Activated CD4-positive, CD25-positive, alpha-beta regulatory T cell treated with anti-CD3 and anti-CD28 coated beads, Interleukin-2, amount 50 U/mL, for 16 hours (primary cell): ENCODE results near the gene DCAKD.

Experiments used
- DNase-seq: peaks from one replicate; pipeline ENCODE4 v3.0.0-alpha.2; 2020; ENCODE audit warnings: low read depth, low spot score

DCAKD gene

DNA sequence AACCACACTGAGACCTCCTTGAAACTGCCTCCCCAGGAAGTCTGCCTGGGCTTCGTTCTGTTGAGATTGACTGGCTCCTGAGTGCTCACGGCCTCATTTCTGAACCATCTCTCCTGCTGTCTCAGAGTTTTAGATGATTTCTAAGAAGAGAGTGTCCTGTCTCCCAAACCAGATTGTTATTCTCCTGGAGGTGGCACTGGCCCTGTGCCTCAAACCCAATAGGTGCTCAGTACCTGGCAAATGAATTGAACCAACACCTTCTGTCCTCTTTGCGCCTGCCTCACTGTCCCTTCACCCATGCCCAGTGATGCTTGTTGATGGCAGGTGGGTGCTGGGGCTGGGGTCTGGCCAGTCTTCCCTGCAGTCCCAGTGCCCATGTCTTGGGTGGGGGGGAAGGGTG lies 47.0 kb downstream of the DCAKD start:
- DNase-seq: no peak

DNA sequence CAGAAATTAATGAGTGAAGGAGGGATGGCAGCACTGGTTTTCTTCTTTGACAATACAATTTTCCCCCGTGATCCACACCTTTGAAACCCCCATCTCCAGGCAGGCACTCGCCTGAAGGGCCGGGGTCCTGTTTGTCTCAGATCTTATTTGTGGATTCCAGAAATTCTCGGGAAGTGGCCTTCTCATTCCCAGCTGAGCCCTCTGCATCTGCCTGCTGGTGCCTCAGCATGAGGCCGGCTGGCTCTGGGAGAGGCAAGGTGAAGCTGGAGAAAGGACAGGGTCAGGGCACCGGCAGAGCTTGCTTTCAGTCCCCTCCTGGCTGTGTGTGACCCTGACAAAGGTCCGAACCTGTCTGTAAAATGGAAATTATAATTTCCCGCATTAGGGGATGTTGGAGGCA lies 47.6 kb downstream of the DCAKD start:
- no peak for DNase-seq

DNA sequence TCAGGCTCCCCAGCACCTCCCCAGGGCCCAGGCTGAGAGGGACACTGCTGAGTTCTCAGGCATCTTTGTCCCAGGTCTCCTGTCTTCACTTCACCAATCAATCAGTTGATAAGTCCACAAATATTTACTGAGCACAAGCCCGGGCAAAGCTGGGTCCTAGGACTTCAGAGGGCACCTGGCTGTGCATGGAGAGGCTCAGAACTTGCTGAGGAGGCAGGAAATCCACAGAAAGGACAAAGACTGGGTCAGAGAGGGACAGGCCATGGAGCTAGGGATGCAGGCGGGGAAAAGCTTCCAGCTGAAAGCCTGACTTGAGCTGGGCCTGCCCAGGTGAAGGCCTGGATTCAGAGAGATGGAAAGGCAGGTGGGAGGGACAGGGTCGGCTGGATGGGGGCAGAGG lies 50.1 kb downstream of the DCAKD start:
- no peak for DNase-seq

DNA sequence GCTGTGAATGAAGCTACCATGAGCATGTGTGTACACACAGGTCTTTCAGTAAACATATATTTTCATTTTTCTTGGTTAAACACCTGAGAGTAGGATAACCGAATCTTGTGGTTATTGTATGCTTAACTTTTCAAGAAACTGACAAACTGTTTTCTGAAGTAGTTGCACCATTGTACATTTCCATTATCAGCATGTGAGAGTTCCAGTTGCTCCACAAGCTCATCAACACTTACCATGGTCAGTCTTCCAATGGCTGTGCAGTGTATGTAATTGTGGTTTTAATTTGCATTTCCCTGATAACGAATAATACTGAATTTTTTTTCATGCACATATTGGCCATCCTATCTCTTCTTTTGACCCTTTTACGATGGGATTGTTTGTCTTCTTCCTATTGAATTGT lies 52.0 kb downstream of the DCAKD start:
- DNase-seq: no peak

DNA sequence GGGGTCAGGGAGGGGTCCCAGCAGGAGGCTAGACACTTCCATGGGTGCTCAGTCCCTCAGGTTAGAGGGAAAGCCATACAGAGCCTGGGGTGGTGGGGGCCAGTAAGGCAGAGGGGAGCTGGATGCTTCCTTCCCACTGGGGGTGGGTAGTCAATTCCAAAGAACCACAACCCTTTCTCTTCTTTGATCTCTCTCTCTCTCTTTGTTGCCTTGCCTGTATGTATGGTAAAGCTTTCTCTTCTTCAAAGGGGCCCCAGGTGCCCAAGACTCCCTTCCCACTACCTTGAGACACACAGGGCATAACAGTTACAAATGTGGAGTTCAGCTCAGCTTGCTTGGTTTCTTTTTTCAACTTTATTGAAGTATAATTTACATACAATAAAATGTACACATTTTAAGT lies 52.8 kb downstream of the DCAKD start:
- DNase-seq: no peak

DNA sequence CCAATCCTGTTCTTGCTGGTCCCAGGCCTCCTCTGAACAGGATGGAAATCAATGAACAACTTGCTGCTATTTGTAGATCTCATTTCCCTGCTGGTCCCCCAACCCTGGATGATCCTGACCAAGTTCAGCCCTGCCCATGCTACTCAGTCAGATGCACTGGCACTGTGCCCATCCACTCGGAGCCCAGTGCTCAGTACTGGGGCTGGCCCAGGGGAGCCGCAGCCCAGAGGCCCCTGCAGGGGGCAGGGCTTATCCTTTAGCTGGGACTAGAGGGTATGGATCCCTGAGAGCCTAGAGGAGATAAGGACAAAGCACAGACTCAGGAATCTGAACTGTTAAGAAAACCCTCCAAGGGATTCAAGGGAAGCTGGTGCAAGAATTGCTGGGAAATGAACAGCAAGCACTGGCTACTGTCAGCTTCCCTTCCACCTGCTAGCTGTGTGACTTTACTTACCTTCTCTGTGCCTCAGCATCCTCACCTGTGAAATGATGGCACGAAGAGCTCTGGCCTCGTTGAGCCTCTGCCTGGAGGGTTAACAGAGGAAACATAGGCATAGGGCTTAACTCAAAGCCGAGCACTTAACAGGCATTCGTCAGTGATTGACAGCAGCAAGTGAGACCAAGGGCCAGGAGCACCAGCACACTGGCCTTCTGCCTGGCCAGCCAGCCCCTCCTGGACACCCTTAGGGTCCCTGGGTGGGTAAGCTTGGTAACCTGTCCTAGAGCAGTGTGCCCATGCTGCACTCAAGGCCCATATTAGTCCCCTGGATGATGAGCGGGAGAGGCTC lies 53.5 kb downstream of the DCAKD start:
- no peak for DNase-seq

DNA sequence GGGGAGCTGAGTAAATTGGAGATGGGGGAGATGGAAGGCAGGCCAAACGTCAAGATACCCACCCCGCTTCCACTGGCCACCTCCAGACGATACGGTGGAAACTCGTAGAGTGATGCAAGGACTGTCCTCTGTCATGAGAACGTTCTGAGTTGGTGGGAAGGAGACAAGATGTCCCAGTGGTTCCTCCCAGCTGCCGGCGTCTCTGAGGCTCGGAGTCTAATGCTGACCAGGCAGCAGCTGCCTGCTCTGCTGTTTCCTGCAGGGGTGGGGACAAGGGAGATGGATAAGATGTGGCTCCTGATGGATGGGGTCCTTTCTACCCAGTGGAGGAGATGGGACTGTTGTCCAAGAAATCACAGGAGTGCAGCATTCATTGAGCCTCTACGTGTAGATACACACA lies 55.1 kb downstream of the DCAKD start:
- DNase-seq: no peak

DNA sequence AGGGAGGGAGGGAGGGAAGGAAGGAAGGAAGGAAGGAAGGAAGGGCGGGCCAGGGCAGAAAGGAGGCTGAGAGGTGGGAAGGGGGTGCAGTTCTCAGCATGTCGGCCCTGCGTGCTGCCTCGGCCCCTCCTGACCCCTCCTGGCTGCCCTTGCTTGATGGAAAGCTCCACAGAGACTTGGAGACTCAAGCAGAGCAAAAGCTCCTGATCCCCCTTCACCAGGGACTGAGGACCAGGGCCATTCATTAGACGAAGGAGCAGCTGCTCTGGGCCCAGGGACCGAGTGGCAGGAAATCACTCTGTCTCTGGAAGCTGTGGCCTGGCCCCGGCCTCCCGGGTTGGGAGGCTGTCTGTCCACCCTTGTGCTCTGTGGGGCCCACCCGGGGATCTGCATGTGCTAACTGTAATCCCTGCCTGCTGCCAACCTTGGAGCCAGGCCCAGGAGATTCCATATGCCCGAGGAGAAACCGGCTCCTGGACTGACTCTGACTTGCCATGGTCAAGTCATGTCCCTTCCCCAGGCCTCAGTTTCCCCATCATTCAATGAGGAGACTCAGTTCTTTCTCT lies 55.9 kb downstream of the DCAKD start:
- DNase-seq: no peak

DNA sequence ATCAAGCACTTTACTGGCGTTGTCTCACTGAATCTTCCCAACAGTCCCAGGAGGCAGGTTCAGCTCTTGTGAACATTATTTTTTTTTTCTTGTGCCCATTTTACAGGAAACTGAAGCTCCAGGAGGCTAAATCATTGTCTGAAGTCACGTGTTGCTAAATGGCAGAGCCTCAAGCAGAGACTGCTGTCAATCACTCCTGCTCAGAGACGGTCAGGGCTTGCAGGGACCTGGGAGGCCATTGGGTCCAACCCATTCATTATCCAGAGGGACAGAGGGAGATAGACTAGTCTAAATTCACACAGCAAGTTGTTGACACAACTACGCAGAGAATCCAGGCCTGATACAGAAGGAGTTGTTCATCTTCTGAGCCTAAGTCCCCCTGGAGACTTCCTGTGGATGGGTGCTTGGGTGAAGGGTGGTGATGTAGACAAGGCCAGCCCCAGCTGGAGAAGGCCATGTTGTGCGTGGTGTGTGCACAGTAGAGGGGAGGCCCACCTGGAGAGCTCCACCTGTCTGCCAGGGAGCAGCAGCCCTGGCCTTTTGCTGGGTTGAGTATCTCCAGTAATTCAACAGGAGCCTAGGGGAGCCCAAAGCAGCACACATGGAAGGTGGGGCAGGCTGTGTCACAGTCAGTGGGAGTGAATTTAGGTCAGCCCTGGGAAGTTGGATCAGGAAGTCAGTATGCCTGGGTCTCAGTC lies 59.0 kb downstream of the DCAKD start:
- no peak for DNase-seq

DNA sequence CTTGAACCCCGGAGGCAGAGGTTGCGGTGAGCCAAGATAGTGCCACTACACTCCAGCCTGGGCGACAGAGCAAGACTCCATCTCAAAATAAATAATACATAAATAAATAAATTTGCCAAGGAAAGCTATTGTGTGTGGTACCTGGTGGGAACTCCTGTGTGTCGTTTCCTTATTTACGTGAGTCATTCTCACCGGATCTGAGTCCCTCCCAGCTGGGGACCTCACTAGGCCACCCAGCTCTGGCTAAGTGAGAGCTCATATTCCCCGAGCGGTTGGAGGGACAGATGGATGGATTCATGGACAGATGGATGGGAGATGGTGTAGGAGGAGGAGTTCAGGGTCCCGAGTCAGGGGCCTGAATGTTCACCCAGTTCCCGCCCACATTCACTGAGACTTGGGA lies 60.4 kb downstream of the DCAKD start:
- no peak for DNase-seq

DNA sequence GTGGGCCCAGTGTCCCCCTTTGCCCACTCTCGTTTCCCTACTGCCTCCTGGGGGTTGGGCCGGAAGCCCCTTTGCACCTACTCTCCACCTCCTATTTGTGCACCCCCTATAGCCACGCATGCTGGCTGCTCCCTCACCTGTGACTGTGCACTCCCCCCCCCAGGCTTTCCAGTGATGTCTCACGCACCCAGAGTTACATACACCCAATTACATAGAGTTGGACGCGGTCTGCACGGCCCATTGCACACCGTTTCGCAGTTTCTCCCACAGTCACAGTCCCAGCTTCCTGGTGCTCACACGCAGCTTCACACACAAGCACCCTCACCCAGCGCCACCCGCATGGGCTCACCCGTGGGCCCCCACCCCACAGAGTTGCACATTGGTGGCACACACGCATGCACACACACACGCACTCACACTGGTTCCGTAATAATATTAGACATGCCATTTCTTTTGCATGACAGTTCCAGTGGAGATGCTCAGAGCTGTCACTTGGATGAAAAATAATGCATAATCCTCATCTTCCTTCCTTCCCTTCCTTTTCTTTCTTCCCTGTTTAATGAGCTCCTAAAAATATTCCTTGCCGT lies 61.8 kb downstream of the DCAKD start:
- DNase-seq: no peak

DNA sequence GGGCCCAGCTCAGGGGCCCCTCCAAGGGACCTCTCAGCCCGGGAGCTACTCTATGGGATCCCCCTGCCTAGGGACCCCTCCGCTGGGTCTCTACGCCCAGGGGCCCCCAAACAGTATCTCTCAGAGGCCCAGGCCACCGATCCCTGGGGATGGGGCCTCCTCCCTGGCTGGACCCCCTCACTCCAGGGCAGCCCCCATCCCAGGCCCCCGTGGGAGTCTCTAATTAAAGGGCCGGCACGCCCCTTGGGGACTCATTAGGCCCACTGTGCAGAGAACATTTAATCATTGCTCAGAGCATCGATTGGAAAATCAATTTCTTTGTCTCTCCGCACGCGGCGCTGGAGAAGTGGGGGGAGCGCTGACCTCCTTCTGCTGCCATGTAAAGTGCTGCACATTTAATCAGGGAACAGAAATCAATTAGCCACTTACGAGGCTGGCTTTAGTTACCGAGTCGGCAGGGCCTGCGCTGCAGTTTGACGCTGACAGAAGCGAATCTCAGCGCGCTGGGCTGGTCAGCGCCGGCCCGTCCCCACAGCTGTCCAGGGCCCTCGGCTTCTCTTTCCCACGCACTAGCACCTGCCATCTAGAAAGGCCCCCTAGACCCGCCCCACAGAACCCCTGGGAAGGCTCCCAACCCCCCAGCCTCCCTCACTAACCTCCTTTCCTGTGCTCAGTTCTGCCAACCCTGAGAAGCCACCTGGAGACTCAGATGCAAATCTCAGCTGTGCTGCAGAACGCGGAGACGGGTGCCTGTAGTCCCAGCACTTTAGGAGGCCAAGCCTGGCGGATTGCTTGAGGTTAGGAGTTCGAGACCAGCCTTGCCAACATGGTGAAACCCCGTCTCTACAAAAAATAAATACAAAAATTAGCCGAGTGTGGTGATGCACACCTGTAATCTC lies 63.1 kb downstream of the DCAKD start:
- DNase-seq: no peak

DNA sequence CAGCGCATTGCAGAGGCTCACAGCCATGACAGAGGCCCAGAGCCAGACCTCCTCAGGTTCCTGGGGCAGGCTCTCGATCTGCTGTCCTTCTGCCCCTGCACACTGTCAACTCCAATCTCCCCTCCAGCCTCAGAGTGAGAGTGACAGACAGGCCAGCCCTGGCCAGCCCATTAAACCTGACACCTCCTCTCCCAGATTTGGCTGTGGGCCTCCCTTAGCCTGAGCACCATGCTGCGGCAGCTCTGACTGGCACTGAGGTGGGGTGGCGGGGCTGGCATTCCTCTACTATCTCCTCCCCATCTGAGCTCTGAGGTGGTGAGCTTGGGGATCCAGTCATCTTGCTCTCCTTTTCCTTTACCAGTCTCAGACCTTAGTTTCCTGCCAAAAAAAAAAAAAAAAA lies 67.9 kb downstream of the DCAKD start:
- no peak for DNase-seq

DNA sequence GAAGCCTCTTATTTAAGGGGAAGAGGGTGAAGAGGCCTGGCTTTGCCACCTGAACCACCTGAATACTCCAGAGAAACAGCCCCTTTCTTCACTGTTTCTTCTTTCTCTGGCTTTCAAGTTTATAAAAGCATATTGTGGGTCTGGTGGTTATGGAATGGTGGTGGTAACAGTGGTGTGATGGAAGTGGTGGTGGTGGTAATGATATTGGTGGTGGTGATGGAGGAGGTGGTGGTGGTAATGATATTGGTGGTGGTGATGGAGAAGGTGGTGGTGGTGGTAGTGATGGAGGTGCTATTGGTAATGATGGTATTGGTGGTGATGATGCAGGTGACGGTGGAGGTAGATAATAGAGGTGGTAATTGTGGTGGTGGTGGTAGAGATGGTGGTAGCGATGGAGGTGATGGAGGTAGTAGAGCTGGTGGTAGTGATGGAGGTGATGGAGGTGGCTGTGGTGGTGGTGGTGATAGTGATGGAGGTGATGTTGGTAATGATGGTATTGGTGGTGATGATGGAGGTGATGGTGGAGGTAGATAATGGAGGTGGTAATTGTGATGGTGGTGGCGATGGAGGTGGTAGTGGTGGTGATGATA lies 69.2 kb downstream of the DCAKD start:
- no peak for DNase-seq

DNA sequence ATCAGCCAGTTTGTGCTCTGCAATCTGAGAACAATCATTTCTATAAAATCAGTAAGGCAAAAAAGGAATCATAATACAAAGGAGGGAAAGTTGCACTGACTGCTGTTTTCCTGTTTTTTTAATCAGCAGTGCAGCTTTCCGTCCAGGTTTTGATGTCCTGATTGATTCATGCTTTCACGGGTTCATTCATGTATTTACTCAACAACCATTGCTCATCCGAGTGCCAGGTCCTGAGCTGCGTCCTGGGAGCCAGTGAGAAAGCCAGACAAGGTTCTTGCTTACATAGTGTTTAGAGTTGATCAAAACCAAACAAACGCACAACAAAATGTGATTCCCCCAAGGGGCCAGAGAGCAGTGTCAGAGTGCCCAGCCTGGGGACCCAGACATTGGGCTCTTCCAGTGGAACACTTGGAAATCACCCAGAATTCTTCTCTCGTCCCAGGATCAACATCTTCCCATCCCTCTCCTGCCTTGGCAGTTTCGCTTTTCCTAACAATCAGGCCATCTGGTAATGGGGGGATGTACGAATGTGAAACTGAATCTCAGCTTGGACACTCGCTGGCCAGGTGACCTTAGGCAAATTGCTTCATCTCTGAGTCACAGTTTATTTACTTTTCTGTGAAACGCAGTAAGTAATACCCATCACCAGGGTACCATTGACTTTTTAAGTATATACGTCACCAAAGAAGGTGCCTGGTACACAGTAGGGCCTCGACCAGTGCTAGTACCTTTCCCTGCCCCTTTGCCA lies 70.0 kb downstream of the DCAKD start:
- DNase-seq: no peak

DNA sequence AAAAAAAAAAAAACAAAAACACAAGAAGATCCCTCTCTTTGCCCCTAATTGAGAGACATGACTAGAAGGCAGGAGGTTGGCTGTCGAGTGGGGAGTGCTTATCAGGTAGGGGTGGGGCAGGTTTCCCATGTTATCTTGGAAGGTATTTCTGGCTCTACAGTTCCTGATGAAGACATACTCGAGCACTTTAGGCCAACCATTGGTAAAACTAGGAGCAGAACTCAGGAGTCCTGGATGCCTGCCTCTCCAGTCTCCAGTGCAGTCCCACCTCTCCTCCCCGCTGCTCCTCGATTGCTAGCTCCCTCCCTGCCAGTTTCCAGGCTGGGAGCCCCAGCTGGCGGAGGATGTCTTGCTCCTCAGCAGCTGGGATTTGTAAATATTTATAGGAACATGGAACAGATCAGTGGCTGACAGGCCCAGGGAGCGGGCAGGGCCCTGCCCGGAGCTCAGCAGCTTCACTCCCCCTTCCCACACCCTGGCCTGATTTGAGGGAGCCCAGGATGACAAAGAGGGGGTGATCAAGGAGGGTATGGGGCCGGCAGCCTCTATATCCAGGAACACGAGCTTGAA lies 71.9 kb downstream of the DCAKD start:
- DNase-seq: no peak

DNA sequence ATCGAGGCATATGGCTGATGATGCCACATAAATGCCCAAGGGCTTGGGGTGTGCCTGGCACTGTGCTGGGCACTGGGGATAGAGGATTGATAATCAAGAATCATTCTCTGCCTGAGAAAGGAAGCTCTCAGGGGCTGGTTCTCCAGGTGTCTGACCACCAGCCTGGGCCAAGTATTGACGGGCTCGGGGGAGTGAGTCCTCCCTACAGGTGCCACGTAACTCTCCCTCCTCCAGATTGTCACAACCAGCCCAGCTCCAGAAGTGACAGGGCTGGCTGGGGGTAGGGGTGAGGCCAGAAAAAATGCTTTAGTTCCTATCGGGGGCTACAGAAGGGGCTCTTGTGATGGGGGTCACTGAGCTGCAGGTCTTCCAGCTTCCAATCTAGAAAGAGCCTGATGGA lies 72.6 kb downstream of the DCAKD start:
- DNase-seq: no peak

DNA sequence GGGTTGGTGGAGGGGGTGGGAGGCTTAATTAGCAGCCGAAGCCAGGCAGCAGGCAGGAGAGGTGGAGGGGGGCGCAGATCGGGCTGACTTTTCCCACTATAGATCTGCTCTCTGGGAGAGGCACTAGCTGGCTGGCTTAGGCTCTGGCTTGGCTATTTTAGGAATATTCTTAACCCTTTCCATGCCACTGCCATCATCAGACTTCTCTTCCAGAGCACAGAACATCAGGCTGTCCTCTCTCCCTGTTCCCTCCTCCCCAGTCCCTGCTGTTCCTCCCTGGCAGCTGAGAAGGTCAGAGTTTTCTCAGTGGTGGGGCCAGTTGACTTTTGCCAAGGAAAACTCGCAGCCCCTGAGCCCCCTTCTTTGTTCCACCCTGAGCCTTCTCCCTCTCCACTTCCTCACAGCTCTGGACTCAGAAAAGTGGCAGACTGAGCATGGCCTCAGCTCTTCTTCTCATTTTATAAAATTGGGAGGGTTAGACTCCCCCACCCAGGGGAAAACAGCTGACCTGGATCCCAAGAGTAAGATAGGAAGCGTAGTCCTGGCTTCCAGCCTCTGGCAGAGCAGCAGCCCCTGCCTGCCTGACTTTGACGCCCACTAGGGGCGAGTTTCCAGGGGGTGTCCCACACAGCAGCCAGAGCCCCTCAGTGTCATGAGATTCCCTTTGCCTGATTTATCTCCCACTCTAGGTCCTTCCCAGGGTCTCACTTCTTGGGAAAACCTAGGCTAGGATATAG lies 73.5 kb downstream of the DCAKD start:
- no peak for DNase-seq

DNA sequence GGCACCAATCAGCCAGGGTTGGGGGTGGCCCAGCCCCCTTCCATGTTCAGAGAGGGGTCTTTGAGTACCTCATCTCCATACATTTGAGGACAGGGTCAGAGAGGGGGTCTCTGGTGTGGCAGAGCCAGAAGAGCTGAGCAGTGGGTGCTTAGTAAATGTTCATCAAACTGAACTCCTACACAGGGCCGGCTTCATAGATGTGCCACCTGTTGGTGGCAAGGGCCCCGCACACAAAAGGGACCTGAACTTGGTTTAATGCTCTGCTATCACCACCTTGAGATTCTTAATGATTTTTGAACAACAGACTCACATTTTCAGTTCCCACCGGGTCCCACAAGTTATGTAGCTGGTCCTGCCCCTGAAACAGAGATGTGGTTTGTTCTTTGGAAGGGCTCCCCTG lies 74.4 kb downstream of the DCAKD start:
- no peak for DNase-seq

DNA sequence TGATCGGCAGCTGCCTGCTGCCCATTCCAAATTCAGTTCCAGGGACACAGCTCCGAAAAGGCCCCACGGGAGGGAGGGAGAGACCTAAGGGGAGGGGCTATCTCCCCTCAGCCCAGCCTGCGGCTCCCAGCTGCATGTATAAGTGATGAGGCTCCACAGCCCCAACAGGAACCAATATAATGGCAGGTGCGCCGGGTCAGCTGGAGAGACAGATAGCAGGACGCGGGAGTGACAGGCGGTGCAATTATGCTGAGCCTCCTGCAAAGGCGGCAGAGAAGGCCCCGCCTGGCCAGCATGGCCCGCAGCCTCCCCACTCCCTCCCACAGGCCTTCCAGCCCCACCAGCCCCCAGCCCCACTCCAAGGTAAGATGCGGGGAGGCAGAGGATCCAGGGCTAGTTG lies 75.2 kb downstream of the DCAKD start:
- DNase-seq: no peak
